Ectodermal cell (in vitro differentiated cells): ENCODE results near the gene PSMG3.

Experiments
- H3K27ac ChIP-seq: 2 replicates; pipeline ENCODE4 v1.7.0; 2013; ENCODE audit warnings: mild to moderate bottlenecking, low read depth, low read length; ENCODE audit not compliant: insufficient read depth, poor library complexity, severe bottlenecking
- H3K27me3 ChIP-seq: 2 replicates; pipeline ENCODE4 v1.7.0; 2013; ENCODE audit warnings: mild to moderate bottlenecking, low read length; ENCODE audit not compliant: insufficient read depth, control insufficient read depth, poor library complexity, severe bottlenecking
- H3K36me3 ChIP-seq: one replicate; pipeline ENCODE4 v1.7.0; 2013; ENCODE audit warnings: low read length; ENCODE audit not compliant: control insufficient read depth, insufficient read depth
- H3K4me1 ChIP-seq: one replicate; pipeline ENCODE4 v1.7.0; 2013; ENCODE audit warnings: low read length; ENCODE audit not compliant: control insufficient read depth, insufficient read depth
- H3K4me3 ChIP-seq: 2 replicates; pipeline ENCODE4 v1.7.0; 2013; ENCODE audit warnings: low read depth, low read length, control low read depth; ENCODE audit not compliant: insufficient read depth
- H3K9me3 ChIP-seq: 2 replicates; pipeline ENCODE4 v1.7.0; 2013; ENCODE audit warnings: mild to moderate bottlenecking, low read length, moderate library complexity; ENCODE audit not compliant: control insufficient read depth
- WGBS, 2 experiments: methylation state at CpG; one replicate each; pipeline ENCODE4 v1.1.7; 2013; ENCODE audit warnings: missing lambda C conversion rate in 2 of 2; 5-methylcytosine and 5-hydroxymethylcytosine counted together

Gene PSMG3

GRCh38 chr7:1558841-1559625, 10.8 kb downstream of the PSMG3 start:
- Histone ChIP-seq H3K4me3 (no peak overlapping the region), H3K36me3 (no peaks in the 10 kb centered on the region), H3K4me1 (peaks cover 7% of the 10 kb centered on the region), H3K27ac (no peak overlapping the region), H3K27me3 (no peaks in the 10 kb centered on the region), H3K9me3 (no peaks in the 10 kb centered on the region)
- 93 to 94% methylated on average over 32 of the region's 32 CpGs for WGBS, 2 experiments

- WGBS, 2 experiments, result 74 to 75% methylated on average over 24 of the region's 24 CpGs
- Histone ChIP-seq H3K4me3 (no peak overlapping the region), H3K9me3 (no peaks in the 10 kb centered on the region), H3K27me3 (no peaks in the 10 kb centered on the region), H3K36me3 (no peaks in the 10 kb centered on the region), H3K4me1 (peaks cover 7% of the 10 kb centered on the region), H3K27ac (no peak overlapping the region)
Observed at GRCh38 chr7:1558181-1558811, 11.5 kb downstream of the PSMG3 start.

GRCh38 chr7:1557771-1558170, 12.1 kb downstream of the PSMG3 start:
- Histone ChIP-seq H3K9me3 (no peaks in the 10 kb centered on the region), H3K27me3 (no peaks in the 10 kb centered on the region), H3K4me1 (peaks cover 7% of the 10 kb centered on the region), H3K36me3 (no peaks in the 10 kb centered on the region), H3K4me3 (no peak overlapping the region), H3K27ac (no peak overlapping the region)
- WGBS, 2 experiments, result 94% methylated on average over 10 of the region's 10 CpGs

GRCh38 chr7:1557006-1557405, 12.8 kb downstream of the PSMG3 start:
- WGBS, 2 experiments, result 91 to 95% methylated on average over 7 of the region's 7 CpGs
- H3K27me3 ChIP-seq, result no peaks in the 10 kb centered on the region
- no peak overlapping the region for H3K4me3 ChIP-seq
- H3K36me3 ChIP-seq, result no peaks in the 10 kb centered on the region
- no peak overlapping the region for H3K27ac ChIP-seq
- peaks cover 7% of the 10 kb centered on the region for H3K4me1 ChIP-seq
- no peaks in the 10 kb centered on the region for H3K9me3 ChIP-seq

- H3K9me3 ChIP-seq, result no peaks in the 10 kb centered on the region
- peaks cover 7% of the 10 kb centered on the region for H3K4me1 ChIP-seq
- WGBS, 2 experiments, result 68 to 70% methylated on average over 23 of the region's 23 CpGs
- H3K27ac ChIP-seq, result no peak within 1 kb of the TSS
- no peaks in the 10 kb centered on the region for H3K36me3 ChIP-seq
- H3K4me3 ChIP-seq, result no peak within 1 kb of the TSS
- H3K27me3 ChIP-seq, result no peaks in the 10 kb centered on the region
Observed at GRCh38 chr7:1555813-1556543, 13.9 kb downstream of the PSMG3 start, which contains the start of gene TMEM184A. TSS of gene TMEM184A (minus strand) at chr7:1556205. CDS start at chr7:1555484, 721 bp downstream.

DNA sequence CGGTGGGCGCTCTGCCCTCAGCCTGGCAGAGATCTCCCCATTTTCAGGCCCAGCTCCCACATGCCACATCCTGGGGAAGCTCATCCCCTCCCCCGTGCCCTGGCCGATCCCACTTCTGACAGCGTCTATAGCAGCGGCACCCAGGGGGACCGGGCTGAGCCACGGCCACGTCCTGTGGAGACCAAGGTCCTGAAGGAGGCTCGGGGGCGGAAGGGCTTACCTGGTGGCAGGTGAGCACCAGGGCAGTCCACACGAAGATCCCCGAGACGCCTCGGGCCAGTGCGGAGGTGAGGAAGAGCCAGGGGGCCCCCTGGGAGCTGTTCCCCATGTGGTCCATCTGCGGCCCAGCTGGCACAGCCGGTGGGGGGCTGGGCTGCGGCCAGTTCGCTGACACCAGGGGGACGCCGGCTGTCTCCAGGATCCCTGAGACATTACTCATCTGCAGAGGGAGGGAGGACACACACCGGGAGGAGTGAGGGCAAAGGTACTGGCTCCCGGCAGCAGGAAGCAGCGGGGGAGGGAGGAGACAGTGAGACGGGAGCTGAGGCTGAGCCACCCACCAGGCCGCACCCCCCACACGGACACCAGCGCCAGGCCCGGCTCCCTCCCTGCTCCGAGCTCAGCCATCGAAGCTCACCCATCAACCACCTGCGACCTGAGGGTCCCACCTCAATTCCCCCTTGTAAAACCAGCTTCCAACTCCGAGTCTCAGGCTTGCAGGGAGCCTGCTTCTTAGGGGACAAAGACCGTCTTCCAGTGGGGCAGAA, 14.6 kb downstream of the PSMG3 start:
- WGBS, 2 experiments, result 50 to 58% methylated on average over 35 of the region's 35 CpGs
- H3K27me3 ChIP-seq, result no peaks in the 10 kb centered on the region
- H3K4me1 ChIP-seq, result peaks cover 7% of the 10 kb centered on the region
- no peaks in the 10 kb centered on the region for H3K36me3 ChIP-seq
- H3K27ac ChIP-seq, result no peak overlapping the region
- H3K9me3 ChIP-seq, result no peaks in the 10 kb centered on the region
- H3K4me3 ChIP-seq, result no peak overlapping the region

DNA sequence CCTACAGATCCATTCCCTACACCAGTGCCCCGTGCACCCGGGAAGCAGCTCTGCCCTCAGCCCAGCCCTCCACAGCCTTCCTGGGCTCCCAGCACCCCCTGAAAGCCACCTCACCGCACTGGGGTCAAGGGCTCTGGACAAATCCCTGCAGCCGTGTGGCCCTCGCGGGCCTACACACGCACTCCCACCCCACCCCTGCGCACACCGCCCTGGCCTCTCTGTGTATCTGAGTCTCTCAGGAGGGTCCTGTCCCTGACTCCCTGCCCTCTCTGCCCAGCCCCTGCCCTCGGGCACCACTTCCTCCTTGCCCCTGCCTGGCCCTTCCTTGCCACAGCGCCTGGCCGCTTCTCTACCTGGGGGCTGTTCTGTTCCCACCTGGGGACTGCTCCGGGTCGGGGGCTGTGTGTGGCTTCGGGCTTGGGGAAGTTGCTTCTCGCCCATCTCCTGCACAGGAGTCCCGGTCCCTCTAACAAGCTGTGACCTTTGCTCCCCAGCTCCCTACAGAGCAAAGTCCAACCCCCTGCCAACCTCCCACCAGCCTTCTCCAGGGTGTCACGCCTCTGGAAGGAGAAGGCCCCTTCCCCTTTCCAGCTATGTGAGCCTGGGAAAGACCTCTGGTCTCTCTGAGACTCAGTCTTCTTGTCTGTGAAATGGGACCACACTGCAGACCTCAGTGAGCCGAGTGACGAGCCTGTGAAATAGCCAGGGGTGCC, 15.3 kb downstream of the PSMG3 start:
- WGBS, 2 experiments, result 90% methylated on average over 20 of the region's 20 CpGs
- H3K4me3 ChIP-seq, result no peak overlapping the region
- no peaks in the 10 kb centered on the region for H3K9me3 ChIP-seq
- H3K27ac ChIP-seq, result no peak overlapping the region
- no peaks in the 10 kb centered on the region for H3K27me3 ChIP-seq
- H3K36me3 ChIP-seq, result no peaks in the 10 kb centered on the region
- peaks cover 7% of the 10 kb centered on the region for H3K4me1 ChIP-seq

GRCh38 chr7:1553512-1554210, 16.2 kb downstream of the PSMG3 start:
- Histone ChIP-seq H3K27me3 (no peaks in the 10 kb centered on the region), H3K4me3 (no peak overlapping the region), H3K4me1 (peaks cover 7% of the 10 kb centered on the region), H3K9me3 (no peaks in the 10 kb centered on the region), H3K27ac (no peak overlapping the region), H3K36me3 (no peaks in the 10 kb centered on the region)
- 92% methylated on average over 28 of the region's 28 CpGs for WGBS, 2 experiments

GRCh38 chr7:1552200-1552599, 17.6 kb downstream of the PSMG3 start:
- no peak overlapping the region for H3K4me3 ChIP-seq
- no peaks in the 10 kb centered on the region for H3K36me3 ChIP-seq
- no peaks in the 10 kb centered on the region for H3K9me3 ChIP-seq
- WGBS, 2 experiments, result 92 to 95% methylated on average over 6 to 7 of the region's 7 CpGs
- H3K27ac ChIP-seq, result no peak overlapping the region
- peaks cover 7% of the 10 kb centered on the region for H3K4me1 ChIP-seq
- H3K27me3 ChIP-seq, result no peaks in the 10 kb centered on the region
